G401.6 (cell line): ENCODE results near the gene RNF225.
"Not testable (repeated sequence)": the region's sequence is repeated elsewhere in the genome, so short reads cannot be mapped to it uniquely, and the experiment has no call there.

Source experiments
- FAIRE-seq: peaks from 2 replicates; lab custom pipeline; 2012; peaks lifted over from hg19 to GRCh38; lab: Jason Lieb, UNC

The RNF225 gene

GRCh38 chr19:58362272-58362994, 33.0 kb upstream of the RNF225 start, which contains the start of gene ZNF497:
ZNF497 (minus strand) TSS chr19:58362751; CDS start chr19:58357635, 5,116 bp downstream.
- FAIRE-seq: peak; percentile 95

DNA sequence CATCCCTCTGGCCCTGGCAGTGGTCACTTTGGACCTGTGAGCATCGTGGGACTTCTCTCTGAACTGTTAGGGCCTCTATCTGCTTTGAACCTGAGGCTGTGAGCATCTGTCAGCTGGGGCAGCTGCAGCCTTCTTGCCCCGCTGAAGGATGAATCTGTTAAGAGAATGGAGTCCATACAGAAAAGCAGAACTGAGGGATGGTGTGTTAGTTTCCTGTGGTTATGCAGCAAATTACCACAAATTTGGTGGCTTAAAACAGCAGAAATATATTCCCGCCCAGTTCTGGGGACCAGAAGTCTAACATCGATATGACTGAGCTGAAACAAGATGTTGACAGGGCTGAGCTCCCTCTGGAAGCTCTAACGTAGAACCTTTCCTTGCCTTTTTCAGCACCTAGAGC, 31.3 kb upstream of the RNF225 start:
- FAIRE-seq: no peak

- no peak for FAIRE-seq
Measured at GRCh38 chr19:58366585-58367430, 28.6 kb upstream of the RNF225 start.

DNA sequence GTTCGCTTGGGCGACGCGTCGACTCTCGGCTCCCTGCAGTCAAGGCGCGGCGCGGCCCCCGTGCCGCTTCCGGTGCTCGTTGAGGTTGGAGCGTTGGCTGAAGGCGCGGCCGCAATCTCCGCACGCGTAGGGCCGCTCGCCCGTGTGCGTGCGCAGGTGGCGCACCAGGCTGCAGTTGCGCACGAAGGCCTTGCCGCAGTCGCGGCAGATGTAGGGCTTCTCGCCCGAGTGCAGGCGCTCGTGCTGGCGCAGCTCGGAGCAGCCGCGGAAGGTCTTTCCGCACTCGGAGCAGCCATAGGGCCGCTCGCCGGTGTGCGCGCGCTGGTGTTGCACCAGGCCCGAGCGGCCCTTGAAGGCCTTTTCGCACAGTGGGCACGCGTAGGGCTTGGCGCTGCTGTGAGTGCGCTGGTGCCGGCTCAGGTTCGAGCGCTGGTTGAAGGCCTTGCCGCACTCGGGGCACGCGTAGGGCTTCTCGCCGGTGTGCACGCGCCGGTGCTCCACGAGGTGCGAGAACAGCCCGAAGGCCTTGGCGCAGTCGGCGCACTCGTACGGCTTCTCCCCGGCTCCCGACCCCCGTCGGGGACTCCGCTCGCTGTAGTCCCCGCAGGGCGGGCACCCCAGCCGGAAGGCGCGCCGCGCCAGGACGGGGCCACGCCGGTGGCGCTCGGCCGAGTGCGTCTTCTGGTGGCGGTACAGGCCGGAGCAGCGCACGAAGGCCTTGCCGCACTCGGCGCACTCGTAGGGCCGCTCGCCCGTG, 27.6 kb upstream of the RNF225 start:
- no peak for FAIRE-seq

- no peak for FAIRE-seq
Measured at GRCh38 chr19:58368561-58369360, 26.7 kb upstream of the RNF225 start.

- FAIRE-seq: no peak
Measured at GRCh38 chr19:58372311-58373133, 22.9 kb upstream of the RNF225 start.

DNA sequence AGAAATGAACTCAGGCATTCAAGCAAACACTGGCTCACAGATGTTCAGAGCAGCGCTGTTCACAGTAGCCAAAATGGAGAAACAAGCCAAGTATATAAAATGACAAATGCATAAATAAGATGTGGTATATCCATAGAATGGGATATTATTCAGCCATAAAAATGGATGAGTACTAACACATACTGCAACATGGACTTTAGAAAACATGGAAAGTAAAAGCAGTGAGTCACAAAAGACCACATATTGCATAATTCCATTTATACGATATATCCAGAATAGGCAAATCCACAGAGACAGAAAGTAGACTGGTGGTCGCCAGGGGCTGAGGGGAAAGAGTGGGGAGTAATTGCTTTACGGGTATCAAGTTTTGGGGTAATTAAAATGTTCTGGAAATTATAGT, 21.3 kb upstream of the RNF225 start:
- no peak for FAIRE-seq

GRCh38 chr19:58376724-58377123, 18.7 kb upstream of the RNF225 start:
- FAIRE-seq: not testable (repeated sequence)

DNA sequence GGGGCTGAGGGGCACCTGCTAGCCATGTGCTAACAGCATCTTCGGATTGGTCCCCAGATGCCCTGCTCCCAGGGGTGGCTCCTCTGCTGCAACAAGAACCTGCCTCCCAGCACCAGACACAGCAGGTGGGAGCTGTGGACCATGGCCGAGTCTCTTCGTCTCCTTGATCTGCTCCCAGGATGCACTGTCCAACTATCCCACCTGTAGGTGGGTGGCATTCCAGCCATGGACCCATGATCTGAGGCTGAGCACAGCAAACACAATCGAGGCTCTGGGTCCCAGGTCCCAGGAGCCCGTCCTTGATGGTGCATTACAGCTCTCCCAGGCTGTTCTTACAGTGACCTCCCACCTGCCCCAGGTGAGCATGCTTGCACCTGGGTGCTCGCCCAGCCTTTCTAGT, 16.2 kb upstream of the RNF225 start:
- no peak for FAIRE-seq

DNA sequence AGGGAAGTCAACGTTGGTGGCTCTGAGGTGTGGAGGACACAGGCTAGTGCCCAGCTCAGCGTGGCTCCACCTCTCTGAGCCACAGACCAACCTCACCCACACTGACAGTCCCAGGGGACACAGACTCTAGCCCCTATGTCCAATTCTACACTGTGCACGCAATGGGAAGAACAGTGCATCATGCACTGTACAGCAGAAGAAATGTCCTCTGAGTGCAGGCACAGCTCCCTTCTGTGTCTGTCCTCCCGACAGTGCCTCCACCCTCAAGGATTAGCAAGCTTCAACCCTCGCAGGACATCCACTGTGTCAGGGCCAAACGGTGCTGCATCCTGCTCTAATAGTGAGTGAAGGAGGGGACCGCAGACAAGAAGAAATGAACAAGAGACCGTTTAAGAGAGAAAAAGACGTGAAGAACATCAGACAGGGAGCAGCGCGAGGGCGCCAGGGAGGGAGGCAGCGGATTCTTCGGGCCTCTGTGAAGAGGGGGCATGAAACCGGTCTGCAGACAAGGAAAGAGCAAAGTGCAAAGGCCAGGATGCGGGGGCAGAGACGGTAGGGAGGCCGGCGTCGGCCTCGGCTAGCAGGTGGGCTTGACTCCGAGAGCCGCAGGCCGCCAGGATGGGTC, 15.3 kb upstream of the RNF225 start:
- FAIRE-seq: no peak

DNA sequence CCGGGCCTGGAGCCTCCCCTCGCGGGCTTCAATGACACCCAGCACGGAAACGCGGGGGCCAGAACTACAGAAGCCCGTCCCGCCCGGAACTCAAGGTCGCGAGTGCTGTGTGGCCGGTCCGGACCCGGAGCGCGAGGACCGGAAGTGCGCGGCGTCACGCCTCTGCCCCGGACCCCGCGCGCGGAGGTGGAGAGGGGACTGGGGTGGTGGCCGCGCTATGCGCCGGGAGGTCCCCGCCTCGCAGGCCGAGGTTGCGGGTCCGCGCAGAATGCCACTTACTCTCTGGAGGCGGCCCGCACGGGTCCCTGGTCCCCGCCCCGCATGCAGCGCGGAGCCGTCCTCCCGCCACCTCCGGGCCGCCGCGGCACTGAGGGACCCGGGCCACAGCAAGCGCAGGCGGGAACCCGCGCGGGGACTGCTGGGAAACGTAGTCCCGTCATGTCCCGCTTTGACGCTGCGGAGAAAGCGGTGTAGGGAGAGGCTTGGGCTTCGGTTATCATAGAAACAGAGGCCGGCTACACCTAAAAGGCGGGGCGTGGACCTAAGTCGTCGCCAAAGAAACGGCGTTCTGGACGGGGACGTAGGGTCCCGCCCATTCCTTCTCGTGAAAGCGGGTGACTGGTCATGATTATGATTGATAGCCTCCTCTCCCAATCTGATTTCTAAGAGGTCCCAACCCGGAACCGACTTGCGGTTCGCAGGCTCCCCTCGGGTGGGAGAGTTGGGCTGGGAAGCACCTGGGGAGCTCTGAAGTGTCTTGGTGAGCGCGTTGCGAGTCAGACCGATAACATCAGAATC, 14.6 kb upstream of the RNF225 start, which contains the start of gene ZNF837:
TSS of gene ZNF837 (minus strand) at position 369 of the 798 bp plus-strand sequence. CDS start 11,698 bp downstream, outside the sequence.
- peak; percentile 99 for FAIRE-seq

DNA sequence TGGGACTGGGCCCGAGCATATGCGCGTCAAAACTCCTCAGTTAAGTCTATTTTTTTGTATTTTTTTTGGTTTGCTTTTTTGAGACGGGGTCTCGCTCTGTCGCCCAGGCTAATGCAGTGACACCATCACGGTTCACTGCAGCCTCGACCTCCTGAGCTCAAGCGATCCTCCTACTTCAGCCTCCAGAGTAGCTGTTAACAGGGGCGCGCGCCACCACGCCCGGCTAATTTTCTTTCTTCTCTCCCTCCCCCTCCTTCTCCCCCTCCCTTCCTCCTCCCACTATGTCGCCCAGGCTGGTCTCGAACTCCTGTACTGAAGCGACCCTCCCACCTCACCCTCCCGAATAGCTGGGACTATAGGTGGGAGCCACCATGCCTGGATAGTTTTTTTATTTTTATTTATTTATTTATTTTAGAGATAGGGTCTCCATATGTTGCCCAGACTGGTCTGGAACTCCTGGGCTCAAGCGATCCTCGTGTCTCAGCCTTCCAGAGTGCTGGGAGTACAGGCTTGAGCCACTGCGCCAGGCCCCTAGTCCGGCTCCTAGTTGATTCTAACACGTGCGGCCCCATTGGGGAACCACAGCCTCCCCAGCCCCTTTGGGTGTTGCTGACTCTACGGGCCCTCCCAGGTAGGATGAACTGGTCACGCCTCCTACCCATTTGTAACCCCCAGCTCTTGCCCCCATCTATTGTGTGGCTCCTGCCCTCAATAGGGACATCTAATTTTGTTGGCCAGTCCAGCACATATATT, 13.8 kb upstream of the RNF225 start:
- FAIRE-seq: no peak

GRCh38 chr19:58382997-58383603, 12.4 kb upstream of the RNF225 start:
- FAIRE-seq: no peak

- FAIRE-seq: no peak
Measured at GRCh38 chr19:58385313-58385890, 10.1 kb upstream of the RNF225 start.

- FAIRE-seq: no peak
Measured at GRCh38 chr19:58385891-58386575, 9.4 kb upstream of the RNF225 start.

DNA sequence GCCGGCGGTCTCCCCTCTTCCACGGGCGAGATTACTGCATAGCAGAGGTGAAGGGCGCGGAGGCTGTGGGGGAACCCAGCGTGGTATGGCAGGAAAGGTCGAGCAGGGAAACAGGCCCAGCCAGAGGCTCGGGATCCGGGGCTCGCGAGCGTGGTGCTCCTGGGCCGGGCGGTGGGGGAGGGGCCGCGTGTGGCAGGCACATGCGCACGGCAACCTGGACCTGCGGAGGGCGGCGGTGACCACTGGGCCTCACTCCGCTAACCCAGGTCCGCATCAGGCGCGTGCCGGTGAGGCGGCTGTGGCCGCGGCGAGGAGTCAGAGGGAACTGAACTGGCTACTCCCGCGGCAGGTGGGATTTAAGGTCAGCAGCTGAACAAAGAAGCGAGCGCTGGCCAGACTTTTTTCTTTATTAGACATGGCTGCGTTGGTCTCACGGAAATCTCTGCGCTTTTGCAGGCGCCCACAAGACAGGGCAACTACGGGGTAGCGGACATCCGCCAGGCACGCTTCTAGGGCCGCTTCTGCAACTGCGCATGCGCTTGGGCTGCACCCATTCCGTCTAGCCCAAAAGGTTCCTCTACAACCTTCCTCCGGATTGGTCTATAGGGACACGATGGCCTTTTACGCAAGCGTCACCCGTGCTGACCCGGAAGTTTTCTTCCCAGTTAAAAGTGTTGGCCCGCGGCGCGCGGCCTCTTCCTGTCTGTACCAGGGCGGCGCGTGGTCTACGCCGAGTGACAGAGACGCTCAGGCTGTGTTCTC, 8.7 kb upstream of the RNF225 start, which contains the start of gene RPS5:
TSS of gene RPS5 (plus strand) at position 694 of the 762 bp plus-strand sequence. CDS start 869 bp downstream, outside the sequence.
- peak; percentile 96 for FAIRE-seq
